GM18508 (cell line): ENCODE data around the gene RXRA.

Experiments
- ATAC-seq: cut with Tn5 transposase; IDR thresholded peaks from one replicate; pipeline ENCODE4 v1.9.1; 2021; ENCODE audit warnings: moderate number of reproducible peaks; ENCODE audit not compliant: insufficient read depth, unreplicated experiment

Gene RXRA

DNA sequence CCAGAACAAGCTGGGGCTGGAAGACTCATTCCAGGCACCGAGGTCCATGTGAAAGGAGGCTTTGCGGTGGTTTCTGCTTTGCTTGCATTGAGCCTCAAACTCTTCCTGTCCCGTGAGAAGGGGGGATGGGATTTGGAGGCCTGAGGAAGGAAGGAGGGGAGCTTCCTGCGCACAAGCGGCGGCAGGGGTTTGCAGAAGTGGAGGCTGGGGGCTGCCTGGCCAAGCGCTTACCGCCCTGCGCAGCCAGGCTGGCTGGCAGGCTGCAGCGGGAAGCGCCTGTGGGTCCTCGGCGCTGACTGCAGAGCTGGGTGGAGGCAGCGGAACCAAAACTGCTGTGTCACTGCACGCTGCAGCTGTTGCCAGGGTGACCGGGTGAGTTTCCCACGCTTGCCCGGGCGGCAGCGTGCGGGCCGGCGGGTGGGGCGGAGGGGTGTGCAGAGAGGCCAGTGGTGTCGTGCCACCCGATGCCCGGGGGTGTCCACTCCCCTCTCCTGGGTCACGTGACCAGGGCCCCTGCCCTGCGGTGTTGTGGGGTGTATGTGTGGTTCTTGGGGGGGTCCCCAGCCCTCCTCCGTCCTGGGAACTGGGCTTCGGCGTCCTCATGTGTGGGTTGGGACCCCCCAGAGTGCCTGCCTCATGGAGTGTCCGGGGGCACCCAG lies 81.0 kb downstream of the RXRA start:
- no peak for ATAC-seq

DNA sequence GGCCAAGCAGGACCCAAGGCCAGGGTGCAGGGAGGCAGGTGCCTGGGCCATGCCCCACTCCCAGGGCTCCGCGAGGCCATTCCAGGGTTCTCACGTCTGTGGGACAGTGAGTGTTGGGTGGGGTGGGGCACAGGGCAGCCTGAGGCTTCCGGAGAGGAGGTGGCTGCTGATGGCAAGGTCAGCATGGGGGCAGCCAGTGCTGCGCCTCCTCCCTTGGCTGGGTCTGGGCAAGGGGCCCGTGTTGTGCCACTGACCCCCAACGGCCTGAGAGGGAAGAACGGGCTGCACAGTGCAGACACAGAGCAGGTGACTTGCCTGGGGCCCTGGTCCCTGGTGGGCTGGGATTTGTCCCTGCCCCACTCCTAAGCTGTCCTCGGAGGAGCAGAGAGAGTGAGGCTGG lies 82.1 kb downstream of the RXRA start:
- no peak for ATAC-seq

DNA sequence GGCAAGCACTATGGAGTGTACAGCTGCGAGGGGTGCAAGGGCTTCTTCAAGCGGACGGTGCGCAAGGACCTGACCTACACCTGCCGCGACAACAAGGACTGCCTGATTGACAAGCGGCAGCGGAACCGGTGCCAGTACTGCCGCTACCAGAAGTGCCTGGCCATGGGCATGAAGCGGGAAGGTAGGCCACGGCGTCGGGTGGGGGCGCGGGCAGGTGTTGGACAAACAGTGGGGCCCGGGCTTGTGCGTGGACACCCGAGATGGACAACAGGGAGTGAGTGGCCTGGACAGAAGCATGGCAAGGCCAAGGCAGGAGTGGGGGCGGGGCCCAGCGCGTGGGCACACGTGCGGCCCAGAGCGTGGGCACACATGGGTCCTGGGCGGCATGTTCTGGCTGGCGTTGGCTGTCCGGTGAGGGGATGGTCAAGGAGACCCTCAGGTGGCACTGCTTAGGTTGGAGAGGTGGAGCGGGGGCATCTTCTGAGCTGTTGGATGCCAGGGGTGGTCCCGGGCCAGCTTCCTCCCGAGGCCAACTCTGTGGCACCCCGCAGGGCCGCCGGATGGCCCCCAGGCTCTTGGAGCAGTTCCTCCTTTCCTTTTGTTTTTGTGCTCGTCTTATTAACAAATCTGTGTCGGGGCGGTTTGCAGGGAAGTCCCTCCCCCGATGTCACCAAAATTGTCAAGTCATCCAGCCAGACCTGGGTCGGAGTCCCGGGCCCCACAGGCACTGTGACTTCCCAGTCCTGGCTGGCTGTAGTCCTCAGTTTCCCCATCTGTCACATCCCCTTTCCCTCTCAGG lies 82.9 kb downstream of the RXRA start:
- ATAC-seq, result no peak

DNA sequence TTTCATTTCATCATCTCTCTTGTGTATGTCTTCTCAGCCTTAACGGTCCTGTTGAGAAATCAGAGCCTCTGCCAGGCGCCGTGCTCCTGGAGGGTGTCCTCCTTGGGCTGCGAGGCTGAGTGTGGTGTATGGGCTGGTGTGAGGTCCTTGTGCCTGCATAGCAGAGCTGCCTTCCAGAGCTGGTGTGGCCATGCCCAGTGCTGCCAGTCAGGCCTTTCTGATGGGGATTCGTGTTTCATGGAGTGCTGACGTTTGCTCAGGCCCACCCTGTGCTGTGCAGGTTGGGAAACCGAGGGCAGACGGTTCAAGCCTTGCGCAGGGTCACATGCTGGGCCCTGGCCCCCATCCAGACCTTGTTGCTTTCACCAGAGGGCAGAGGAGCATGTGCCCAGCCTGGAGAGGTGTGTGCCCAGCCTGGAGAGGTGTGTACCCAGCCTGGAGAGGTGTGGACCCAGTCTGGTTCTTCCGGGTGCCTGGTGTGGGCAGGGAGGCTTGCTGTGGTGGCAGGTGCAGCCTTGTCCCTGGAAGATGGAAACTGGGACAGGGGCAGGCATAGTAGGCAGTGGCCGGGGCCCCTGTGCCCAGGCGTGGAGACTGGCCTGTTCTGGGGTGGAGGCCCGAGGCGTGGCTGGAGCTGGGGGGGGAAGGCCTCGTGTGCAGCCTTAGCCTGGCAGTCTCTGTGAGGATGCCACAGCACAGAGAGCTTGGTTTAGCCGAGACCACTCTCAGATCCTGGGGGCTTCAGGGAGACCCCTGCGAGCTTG lies 84.0 kb downstream of the RXRA start:
- ATAC-seq, result no peak

DNA sequence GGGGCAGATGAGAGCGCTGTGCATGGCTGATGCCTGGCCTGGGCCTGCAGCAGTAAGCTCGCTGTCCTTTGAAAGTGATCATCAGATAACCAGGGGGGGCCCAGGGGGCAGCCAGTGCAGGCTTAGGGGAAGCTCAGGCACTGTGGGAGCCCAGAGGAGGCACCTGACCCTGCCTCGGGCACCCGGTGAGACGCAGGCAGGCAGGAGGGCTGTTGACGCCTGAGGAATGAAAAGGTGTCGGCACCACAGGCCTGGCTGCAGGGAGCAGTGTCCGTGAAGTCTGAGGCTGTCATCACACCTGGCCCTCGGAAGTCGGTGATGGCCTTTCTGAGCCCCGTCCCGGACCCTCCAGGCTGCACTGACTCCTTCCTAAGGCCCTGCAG lies 84.6 kb downstream of the RXRA start:
- ATAC-seq, result no peak

DNA sequence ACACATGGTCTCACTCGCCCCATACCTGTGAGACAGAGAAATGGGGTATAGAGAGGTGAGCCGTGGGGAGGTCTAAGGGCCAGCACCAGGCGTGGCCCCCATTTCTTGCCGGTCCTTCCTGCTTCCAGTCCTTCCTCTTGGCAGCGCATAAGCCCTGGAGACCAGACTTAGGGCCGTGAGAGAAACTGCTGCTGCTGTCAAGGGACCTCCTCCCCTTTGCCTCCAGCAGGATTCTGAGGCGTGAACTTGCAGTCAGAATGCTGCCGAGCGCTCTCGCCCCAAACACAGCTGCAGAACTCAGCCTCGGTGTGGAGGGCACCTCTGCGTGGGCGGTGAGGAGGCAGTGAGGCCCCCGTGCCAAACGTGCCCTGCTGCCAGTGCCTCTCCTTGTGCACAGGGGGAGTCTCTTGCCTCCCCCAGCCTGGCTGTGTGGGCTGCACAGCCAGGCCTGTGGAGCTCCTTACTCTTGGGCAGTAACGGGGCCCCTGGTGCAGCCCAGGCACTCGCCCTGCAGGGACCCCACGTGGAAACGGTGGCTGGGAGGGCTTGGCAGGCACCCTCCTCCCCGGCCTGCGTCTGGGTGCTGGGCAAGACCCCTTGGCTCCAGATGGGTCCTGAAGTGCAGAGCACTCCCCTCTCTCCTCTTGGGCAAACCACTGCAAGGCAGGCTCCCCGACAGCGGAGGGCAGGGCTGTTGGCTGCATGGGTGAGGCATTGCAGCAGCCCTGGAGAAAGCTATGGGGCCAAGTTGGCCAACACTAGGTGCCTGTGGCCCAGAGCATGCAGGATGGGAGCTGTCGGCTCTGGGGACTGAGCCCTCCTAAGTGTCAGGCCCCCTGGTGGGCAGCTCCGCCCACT lies 85.4 kb downstream of the RXRA start:
- ATAC-seq, result no peak

DNA sequence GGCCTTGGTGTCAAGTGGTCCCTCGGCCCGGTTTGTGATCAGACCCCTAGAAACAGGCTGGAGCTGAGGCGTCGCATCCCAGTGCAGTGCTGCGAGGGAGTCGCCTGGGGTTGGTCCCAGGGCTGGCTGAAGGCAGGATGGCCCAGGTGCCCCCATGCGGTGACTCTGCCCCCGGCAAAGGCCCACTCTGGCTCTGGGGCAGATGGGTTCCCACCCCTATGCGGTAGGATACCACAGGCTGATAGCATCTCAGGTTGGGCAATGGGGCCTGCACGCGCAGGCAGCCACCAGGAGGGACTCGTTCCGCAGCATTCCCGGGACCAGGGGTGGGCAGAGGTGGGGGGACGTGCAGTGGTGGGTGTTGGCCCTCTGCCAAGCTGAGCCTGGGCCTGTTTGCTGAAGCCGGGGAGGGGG lies 86.0 kb downstream of the RXRA start:
- no peak for ATAC-seq

DNA sequence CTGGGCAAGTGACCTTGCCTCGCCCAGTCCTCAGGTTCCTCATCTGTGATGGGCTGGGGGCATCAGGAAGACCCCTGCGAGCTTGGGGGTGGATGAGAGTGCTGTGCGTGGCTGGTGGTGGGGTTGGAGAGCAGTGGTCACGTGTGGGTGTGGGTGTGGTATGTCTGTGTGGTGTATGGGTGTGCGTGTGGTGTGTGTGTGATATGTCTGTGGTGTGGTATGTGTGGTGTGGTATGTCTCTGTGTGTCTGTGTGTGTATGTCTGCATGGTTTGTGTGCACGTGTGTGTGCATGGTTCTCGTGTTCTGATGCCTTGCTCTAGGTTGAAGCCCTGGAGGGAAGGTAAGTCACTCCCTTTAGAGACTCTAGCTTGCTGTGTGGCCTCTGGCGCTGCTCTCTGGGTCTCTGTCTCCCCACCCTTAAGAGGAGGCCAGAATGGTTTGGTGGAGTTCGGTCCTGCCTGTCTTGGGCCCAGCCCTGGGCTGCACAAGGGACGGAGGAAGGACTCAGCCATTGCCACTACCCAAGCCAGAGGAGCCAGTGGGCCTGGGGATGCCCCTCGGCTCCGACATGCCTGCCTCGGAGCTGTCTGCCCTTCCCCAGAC lies 87.0 kb downstream of the RXRA start:
- ATAC-seq, result no peak

DNA sequence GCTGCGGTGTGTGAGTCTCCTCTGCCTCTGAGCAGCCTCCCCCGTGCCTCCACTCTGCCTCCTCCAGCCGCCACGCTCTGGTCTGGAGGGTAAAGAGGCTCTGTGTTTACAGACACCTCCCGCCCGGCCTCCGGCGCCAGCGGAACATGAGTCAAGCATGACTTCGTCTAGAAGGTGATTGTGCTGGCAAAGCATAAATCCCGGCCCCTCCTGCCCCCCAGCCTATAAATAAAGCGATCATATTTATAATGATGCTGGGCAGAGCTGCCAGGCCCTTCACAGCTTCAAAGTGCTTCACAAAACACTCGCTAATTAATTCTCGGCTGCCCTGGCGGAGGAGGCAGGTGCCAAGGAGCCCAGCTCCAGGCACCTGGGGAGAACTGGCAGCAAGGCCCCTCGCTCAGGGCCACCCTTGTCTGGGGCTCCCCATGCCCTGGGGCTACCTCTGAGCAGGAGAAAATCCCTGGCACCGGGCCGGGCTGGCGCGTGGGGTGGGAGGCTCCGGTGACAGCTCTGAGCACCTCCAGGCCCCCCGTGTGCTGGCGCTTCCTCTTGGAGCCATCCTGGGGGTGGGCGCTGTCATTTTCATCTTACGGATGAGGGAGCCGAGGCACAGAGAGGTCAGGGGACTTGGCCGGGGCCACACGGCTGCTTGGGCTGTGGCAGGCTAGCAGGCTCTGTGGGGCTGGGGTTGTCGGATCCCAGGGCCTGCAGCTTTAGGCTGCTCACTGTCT lies 87.8 kb downstream of the RXRA start:
- ATAC-seq, result no peak

DNA sequence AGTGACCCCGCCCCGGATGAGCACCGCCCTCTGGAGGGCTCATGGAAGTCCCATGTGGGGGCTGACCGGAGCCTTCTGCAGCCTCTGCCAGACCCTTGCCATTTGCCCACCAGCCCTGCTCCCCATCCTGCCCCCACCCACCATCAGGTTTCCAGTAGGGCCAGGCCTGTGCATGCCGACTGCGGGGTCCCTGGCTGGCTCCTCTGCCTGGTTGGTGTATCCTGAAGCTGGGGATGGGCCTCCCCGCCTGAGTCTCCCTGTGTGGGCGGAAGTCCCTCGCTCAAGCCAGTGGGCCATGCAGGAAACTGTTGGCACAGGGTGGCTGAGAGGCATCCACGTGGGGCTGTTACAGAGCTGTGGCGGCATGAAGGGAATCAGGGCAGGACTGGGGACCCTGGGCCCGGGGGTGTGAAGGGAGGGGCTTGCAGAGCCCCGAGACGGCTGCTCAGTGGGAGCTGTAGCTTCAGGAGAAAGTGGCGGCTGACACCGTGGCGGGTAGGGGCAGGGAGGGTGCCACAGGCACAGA lies 88.7 kb downstream of the RXRA start:
- no peak for ATAC-seq

DNA sequence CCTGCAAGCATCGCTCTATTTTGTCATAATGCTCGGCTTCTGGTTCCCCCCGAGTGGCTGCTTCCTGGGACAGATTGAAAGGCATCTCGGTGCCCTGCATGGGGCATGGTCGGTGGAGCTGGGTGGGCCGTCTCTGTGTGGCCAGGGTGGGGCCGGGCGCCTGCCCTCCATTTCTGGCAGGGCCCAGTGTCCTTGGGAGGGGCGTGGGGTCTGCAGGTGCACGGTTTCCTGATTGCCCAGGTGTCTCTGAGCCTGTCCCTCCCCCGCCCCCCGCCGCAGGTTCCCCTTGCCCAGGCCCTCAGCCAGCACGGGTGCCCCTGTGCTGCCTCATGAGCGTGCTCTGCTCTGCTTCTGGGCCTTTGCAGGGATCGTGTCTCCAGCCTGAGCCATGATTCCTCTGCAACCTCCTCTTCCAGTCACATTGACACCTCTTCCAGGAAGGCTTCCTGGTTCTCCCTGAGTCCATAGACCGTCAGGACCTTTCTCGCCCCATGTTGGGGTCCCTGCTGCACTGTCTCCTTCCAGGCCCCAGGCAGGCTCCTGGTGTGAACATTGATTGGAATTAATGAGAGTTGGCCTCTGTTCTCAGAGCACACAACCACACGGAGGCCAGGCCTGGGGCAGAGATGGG lies 90.2 kb downstream of the RXRA start:
- ATAC-seq, result no peak

DNA sequence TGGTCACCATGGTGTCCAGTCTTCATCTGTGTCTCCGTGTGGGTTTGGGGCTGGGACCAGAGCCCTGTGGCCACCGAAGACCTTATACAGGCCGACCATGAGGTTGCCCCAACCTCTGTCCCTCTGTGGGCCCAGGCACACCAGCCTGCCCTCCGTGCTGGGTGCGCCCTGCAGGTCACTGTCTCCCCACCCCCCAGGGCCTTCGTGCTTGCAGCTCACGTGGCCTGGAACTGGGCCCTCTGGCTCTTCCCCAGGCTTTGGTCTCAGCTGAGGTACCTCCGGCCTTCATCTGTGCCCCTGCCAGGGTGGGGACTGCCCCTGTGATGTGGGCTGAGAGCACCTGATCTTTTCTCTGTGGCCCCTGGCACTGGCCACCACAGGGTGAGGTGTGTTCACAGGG lies 92.1 kb downstream of the RXRA start:
- ATAC-seq, result no peak

DNA sequence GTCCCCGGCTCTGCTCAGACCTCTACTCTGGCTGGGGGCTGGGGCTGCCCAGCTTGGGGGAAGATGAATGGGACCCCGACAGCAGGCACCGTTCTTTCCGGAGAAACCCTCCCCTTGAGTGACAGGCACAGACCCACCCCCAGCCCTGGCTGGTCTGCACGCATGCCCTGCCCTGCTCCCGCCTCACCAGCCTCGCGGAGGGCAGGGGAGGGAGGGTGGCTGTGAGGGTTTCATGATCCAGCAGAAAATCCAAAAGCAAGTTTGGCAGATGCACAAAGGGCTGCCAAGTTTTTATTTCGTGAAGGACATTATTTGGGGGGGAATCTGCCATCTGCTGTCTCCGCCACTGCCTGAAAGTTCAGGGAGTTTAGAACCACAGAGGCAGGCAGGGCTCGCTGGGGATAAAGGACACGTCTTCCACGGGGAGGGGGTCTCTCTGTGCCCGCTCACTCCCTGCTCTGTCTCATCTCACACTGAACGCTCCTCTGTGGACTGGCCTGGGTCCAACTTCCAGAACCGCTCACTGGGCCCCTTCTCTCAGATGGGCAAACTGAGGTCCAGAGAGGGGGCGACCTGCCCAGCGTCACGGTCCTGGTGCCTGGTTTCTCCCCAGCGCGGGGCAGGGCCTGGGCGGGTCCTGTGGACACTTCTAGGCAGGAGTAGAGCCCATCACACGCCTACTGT lies 92.9 kb downstream of the RXRA start:
- no peak for ATAC-seq

DNA sequence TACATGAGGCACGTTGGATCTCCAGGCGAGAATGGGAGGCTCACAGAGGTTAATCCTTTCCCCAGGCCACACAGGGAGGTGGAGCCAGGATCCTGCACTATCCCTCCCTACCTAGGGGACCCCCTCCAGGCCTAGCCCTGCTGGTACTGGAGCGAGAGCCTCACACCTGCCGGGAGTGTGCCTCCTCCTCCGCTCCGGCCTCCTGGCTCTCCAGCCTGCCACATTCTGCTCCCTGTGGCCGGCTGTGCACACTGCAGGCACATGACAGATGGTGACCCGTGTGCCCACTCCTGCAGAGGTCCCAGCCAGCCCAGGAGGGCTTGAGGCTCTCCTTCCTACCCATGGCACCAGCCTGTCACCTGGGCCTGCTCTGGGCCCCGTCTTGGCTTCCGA lies 93.4 kb downstream of the RXRA start:
- no peak for ATAC-seq

DNA sequence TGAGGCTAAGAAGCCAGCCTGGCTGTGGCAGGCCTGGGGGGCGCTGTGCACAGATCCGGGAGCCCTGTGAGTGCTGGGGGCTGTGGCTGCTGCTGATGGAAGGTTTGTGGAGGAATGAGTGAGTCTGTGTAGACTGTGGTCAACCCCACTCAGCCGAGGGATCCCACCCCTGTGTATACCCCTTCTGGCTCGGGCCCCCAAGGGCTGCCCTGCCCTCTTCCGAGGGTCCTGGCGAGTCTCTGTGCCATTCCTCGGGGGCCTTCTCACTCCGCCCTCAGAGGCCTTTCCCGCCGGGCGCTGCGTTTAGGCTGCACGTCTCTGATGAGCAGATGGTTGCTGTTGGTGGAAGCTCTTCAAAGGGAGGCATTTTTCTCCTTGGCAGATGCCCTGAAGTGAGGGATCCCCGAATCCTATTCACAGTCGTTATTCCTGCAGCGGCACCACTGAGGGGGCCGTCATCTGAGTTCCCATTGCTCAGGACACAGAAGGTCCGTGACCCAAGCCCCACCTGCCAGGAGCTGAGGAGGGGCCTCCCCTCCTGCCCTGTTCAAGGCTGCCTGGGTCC lies 94.1 kb downstream of the RXRA start:
- no peak for ATAC-seq

DNA sequence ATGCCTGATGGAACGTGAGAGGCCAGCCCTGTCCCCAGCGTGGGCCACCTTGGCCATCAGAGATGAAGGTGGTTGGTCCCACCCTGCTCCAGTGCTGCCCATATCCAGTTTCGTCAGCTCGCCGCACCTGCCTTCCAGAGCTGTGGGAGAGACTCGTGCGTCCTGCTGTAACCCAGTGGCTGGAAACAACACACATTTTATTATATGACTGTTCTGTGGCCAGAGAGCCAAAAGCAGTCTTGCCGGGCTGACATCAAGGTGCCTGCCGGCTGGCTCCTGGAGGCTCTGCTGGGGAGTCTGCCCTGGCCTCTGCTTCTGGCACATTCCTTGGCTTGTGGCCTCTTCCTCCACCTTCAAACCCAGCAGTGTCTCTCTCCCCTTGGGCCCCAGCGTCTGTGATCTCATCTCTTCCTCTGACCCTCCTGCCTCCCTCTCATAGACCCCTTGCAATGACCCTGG lies 94.7 kb downstream of the RXRA start:
- no peak for ATAC-seq

DNA sequence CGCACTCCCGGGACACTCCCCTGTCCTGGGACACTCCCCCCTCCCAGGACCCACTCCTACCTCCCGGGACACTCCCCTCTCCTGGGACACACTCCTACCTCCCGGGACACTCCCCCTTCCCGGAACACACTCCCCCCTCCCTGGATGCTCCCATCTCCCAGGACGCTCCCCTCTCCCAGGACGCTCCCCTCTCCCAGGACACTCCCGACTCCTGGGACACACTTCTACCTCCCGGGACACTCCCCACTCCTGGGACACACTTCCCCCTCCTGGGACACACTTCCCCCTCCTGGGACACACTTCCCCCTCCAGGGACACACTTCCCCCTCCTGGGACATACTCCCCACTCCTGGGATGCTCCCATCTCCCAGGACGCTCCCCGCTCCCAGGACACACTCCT lies 95.6 kb downstream of the RXRA start:
- no peak for ATAC-seq
